Neural cell (in vitro differentiated cells): ENCODE data around the gene ONECUT1. TPM values are rescaled to one million over a fixed set of nuclear protein-coding genes. Genes with fewer than 3 reads are reported as not detected.
"Not testable (repeated sequence)": the region's sequence is repeated elsewhere in the genome, so short reads cannot be mapped to it uniquely, and the experiment has no call there.

ENCODE experiments used
- H2AFZ ChIP-seq: fragments of 200-600, 300-800 bp; sonication (generic), shearing (Covaris generic); 2 replicates; pipeline ENCODE4 v1.6.0; 2014; ENCODE audit warnings: low read depth, mild to moderate bottlenecking, antibody characterized with exemption, low read length, moderate library complexity
- H3F3A ChIP-seq: fragments of 200-600 bp; shearing (Covaris generic); 2 replicates; pipeline ENCODE4 v1.6.1; 2016; ENCODE audit warnings: mild to moderate bottlenecking, moderate library complexity, mixed read lengths, antibody characterized with exemption, low read length; ENCODE audit not compliant: insufficient read depth, poor library complexity, severe bottlenecking
- H3K27ac ChIP-seq: fragments of 200-600, 300-800 bp; sonication (generic), shearing (Covaris generic); 2 replicates; pipeline ENCODE4 v1.5.1; 2014; ENCODE audit warnings: mild to moderate bottlenecking, low read length, moderate library complexity
- H3K27me3 ChIP-seq: fragments of 300-800, 200-600 bp; sonication (generic), shearing (Covaris generic); 2 replicates; pipeline ENCODE4 v1.6.0; 2014; ENCODE audit warnings: mild to moderate bottlenecking, low read depth, low read length, moderate library complexity; ENCODE audit not compliant: insufficient read depth
- H3K36me3 ChIP-seq: fragments of 300-800, 200-600 bp; sonication (generic), shearing (Covaris generic); 2 replicates; pipeline ENCODE4 v1.5.1; 2014; ENCODE audit warnings: mild to moderate bottlenecking, antibody characterized with exemption, low read length, moderate library complexity; ENCODE audit not compliant: insufficient read depth
- H3K4me2 ChIP-seq: fragments of 300-800, 200-600 bp; sonication (generic), shearing (Covaris generic); 2 replicates; pipeline ENCODE4 v1.6.0; 2014; ENCODE audit warnings: mild to moderate bottlenecking, low read length
- H3K4me3 ChIP-seq: fragments of 300-800, 200-600 bp; sonication (generic), shearing (Covaris generic); 2 replicates; pipeline ENCODE4 v1.5.1; 2014; ENCODE audit warnings: mild to moderate bottlenecking, low read length, moderate library complexity
- H3K79me2 ChIP-seq: fragments of 200-600 bp; shearing (Covaris generic); replicated peaks from 2 replicates; pipeline ENCODE4 v1.6.0; 2014; ENCODE audit warnings: mild to moderate bottlenecking, low read length, moderate library complexity; ENCODE audit not compliant: insufficient read depth
- H3K9ac ChIP-seq: fragments of 300-800, 200-600 bp; sonication (generic), shearing (Covaris generic); 2 replicates; pipeline ENCODE4 v1.6.1; 2016; ENCODE audit warnings: mild to moderate bottlenecking, low read length, mixed read lengths
- H3K9me2 ChIP-seq: fragments of 200-600 bp; shearing (Covaris generic); 2 replicates; pipeline ENCODE4 v1.6.1; 2016; ENCODE audit warnings: mild to moderate bottlenecking, low read length, mixed read lengths; ENCODE audit not compliant: insufficient read depth
- H3K9me3 ChIP-seq: fragments of 200-600, 300-800 bp; sonication (generic), shearing (Covaris generic); 2 replicates; pipeline ENCODE4 v1.6.1; 2016; ENCODE audit warnings: mild to moderate bottlenecking, mixed run types, low read length, moderate library complexity, mixed read lengths
- H4K20me1 ChIP-seq: fragments of 200-600 bp; shearing (Covaris generic); 2 replicates; pipeline ENCODE4 v1.6.1; 2016; ENCODE audit warnings: mild to moderate bottlenecking, mixed run types; ENCODE audit not compliant: insufficient read depth
- CTCF ChIP-seq: fragments of 450-650 bp; IDR thresholded peaks from 2 replicates; pipeline ENCODE4 v1.5.1; 2014; ENCODE audit warnings: antibody characterized with exemption, mild to moderate bottlenecking, moderate library complexity; ENCODE audit not compliant: poor library complexity, severe bottlenecking
- EP300 ChIP-seq: fragments of 450-650 bp; conservative IDR thresholded peaks from 2 replicates; pipeline ENCODE4 v1.6.1; 2014; ENCODE audit warnings: antibody characterized with exemption, mild to moderate bottlenecking, moderate library complexity; ENCODE audit not compliant: poor library complexity, severe bottlenecking
- EZH2 ChIP-seq: fragments of 200-600, 300-800 bp; shearing (Covaris generic), sonication (generic); IDR thresholded peaks from 2 replicates; pipeline ENCODE4 v1.6.1; 2014; ENCODE audit warnings: antibody characterized with exemption, low read length, borderline replicate concordance, mild to moderate bottlenecking; ENCODE audit not compliant: insufficient read depth, poor library complexity, severe bottlenecking
- MXI1 ChIP-seq: fragments of 450-650 bp; conservative IDR thresholded peaks from 2 replicates; pipeline ENCODE4 v1.6.1; 2014; ENCODE audit warnings: antibody characterized with exemption, mild to moderate bottlenecking; ENCODE audit not compliant: poor library complexity, severe bottlenecking
- POLR2AphosphoS5 ChIP-seq: IDR thresholded peaks from 2 replicates; pipeline ENCODE4 v1.6.1; 2012
- RAD21 ChIP-seq: fragments of 450-650 bp; conservative IDR thresholded peaks from 2 replicates; pipeline ENCODE4 v1.6.1; 2014; ENCODE audit warnings: antibody characterized with exemption, mild to moderate bottlenecking, moderate library complexity
- REST ChIP-seq: IDR thresholded peaks from 2 replicates; pipeline ENCODE4 v1.6.1; 2012; ENCODE audit warnings: borderline replicate concordance
- SMC3 ChIP-seq: fragments of 450-650 bp; conservative IDR thresholded peaks from 2 replicates; pipeline ENCODE4 v1.6.1; 2014; ENCODE audit warnings: antibody characterized with exemption, mild to moderate bottlenecking, moderate library complexity; ENCODE audit not compliant: poor library complexity
- TAF1 ChIP-seq: IDR thresholded peaks from 2 replicates; pipeline ENCODE4 v1.6.1; 2012; ENCODE audit warnings: low read depth
- polyA plus RNA-seq: library from polyadenylated mRNA; depleted of rRNA; stranded (reverse); fragments of >200 nt; gene quantifications from 2 replicates; pipeline ENCODE4 v1.2.3, GENCODE V29; 2014

The ONECUT1 gene
- polyA plus RNA-seq, 1 donor from 2014 or later, result 1.2 TPM

GRCh38 chr15:52822475-52822874 is 32.3 kb upstream of the ONECUT1 start:
- no peak overlapping the region for H3K4me3 ChIP-seq
- H3K4me2 ChIP-seq, result no peak overlapping the region
- no peaks in the 10 kb centered on the region for H3K79me2 ChIP-seq
- no peaks in the 10 kb centered on the region for H3K36me3 ChIP-seq
- no peak for TF ChIP-seq POLR2AphosphoS5
- no peak for TF ChIP-seq MXI1
- no peak for TF ChIP-seq EP300
- TF ChIP-seq RAD21, result no peak
- no peak for TF ChIP-seq REST
- TF ChIP-seq SMC3, result no peak
- no peak for TF ChIP-seq TAF1
- no peak for TF ChIP-seq CTCF
- TF ChIP-seq EZH2, result no peak
- H3K9me2 ChIP-seq, result no peaks in the 10 kb centered on the region
- no peaks in the 10 kb centered on the region for H4K20me1 ChIP-seq
- H3K9ac ChIP-seq, result no peak overlapping the region
- no peak overlapping the region for H3K27ac ChIP-seq
- H2AFZ ChIP-seq, result no peak overlapping the region
- no peaks in the 10 kb centered on the region for H3F3A ChIP-seq
- H3K9me3 ChIP-seq, result no peaks in the 10 kb centered on the region
- no peaks in the 10 kb centered on the region for H3K27me3 ChIP-seq

- Histone ChIP-seq H3K4me2 (no peak overlapping the region), H3K4me3 (no peak overlapping the region), H3K79me2 (no peaks in the 10 kb centered on the region), H3K36me3 (no peaks in the 10 kb centered on the region), H3K9me3 (no peaks in the 10 kb centered on the region), H2AFZ (no peak overlapping the region), H4K20me1 (no peaks in the 10 kb centered on the region), H3K9me2 (no peaks in the 10 kb centered on the region), H3K27ac (no peak overlapping the region), H3F3A (no peaks in the 10 kb centered on the region), H3K9ac (no peak overlapping the region), H3K27me3 (no peaks in the 10 kb centered on the region)
- no peak for TF ChIP-seq EP300
- no peak for TF ChIP-seq MXI1
- TF ChIP-seq POLR2AphosphoS5, result no peak
- no peak for TF ChIP-seq REST
- TF ChIP-seq TAF1, result no peak
- no peak for TF ChIP-seq EZH2
- no peak for TF ChIP-seq SMC3
- no peak for TF ChIP-seq CTCF
- TF ChIP-seq RAD21, result no peak
Observed at GRCh38 chr15:52819253-52819652, 29.1 kb upstream of the ONECUT1 start.

- H3K36me3 ChIP-seq, H3K9ac ChIP-seq, H3F3A ChIP-seq, H3K27ac ChIP-seq, H3K27me3 ChIP-seq, H3K4me3 ChIP-seq, H3K79me2 ChIP-seq, H3K9me3 ChIP-seq, H4K20me1 ChIP-seq, H2AFZ ChIP-seq, H3K9me2 ChIP-seq, H3K4me2 ChIP-seq: not testable (repeated sequence)
Observed at GRCh38 chr15:52815899-52816298, 25.8 kb upstream of the ONECUT1 start.
